ENCODE results near the gene CEP89.
"Not testable (repeated sequence)": the region's sequence is repeated elsewhere in the genome, so short reads cannot be mapped to it uniquely, and the experiment has no call there.

CEP89 gene

DNA sequence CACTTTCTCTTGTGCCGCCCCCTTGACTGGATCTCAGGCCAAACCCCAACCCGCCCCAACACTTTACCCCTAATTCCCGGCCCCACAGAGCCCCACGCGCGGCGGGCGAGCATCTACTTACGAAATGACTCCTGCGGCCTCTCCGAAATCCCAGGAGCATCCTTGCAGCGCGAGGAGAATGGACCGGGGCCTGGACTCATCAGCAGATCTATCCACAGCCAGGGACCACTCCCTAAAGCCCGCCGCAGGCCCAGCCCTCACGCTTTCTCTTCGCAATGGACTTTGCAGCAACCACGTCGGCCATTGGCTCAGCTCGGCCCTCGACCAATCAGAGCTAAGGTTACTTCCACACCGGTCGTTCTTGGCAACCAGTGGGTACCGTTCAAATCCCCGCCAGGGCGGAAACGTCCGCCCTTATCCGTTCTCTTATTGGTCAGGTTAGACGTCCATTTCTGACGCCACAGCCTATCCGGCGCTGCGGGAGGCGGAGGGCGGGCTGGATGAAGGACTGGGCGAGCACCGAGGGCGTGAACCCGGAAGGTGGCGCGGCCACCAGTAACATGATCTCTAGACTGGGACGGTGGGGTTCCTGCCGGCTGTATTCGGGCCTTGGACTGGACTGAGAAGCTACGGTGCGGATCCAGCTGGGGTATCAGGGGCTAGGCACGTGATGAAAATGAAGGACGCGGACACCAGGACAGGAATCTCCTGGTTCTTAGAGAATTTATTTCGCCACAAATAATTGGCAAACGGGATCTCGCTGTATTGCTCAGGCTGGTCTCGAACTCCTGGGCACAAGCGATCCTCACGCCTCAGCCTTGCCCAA, at the start of gene CEP89, which contains the start of gene FAAP24:
Gene CEP89 (minus strand): TSS at position 244 of the 826 bp plus-strand sequence. CDS start 84 bp downstream, at position 160.
Gene FAAP24 (plus strand): TSS at position 528 of the 826 bp plus-strand sequence. CDS start 955 bp downstream, outside the sequence.
- peak; percentile 100 for DNase-seq

DNA sequence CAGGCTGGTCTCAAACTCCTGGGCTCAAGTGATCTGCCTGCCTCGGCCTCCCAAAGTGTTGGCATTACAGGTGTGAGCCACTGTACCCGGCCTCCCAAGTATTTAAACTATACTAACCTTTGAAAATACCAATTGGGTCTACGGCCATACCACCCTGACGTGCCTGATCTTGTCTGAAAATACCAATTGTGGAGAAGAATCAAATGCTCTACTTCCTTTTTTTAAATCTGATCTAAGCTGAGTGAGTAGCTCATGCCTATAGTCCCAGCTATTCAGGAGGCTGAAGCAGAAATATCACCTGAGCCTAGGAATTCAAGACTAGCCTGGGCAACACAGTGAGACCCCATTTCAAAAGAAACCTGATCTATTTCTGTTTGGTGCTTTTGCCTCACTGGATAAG, 39.1 kb upstream of the CEP89 start:
- DNase-seq = not testable (repeated sequence)

DNA sequence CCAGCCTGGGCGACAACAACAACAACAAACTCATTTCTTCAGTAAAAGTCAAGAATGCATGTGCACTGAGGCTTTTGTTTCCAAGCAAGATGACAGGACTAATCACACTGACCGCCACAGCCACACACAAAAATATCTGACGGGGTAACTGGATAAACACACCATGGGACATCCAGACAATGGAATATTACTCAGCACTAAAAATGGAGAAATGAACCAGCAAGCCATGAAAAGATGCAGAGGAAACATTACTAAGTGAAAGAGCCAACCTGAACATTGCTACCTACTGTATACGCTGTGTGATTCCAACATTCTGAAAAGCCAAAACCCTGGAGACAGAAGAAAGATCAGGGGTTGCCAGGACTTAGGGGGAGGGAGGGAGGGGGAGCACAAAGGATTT, 37.0 kb upstream of the CEP89 start:
- no peak for DNase-seq

DNA sequence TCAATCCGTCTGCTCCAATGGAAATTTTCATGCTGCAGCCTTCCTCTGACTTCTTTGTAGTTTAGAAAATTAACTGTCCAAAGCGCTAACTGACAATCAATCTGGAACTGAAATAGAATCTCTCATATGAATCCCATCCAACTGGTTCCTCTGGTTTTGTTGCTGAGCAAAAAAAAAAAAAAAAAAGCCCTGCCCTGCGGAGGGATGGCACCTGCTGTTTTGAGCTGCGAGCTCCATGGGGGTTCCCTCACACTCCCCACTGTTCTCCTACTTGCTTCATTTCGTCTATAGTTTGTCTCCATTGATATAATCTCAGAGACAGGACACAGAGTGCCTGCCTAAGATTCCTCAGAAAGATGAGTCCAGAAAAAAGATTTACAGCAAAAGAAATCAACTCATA, 33.7 kb upstream of the CEP89 start:
- DNase-seq = no peak

DNA sequence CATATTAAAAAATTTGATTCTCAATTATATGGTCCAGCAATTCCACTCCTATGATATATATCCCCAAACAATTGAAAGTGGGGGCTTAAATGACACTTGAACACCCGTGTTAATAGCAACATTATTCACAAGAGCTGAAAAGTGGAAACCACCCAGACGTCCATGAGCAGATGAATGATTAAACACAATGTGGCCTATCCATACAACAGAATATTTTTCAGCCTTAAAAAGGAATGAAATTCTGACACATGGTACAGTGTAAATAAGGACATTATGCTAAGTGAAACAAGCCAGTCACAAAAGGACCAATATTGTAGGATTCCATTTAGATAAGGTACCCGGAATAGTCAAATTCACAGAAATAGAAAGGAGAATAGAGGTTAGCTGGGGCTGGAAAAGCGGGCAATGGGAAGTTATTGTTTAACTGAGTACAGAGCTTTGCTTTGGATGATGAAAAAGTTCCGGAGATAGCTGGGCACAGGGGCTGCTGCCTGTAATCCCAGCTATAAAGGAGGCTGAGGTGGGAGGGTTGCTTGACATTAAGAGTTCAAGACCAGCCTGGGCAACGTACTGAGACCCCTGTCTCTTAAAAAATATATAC, 31.8 kb upstream of the CEP89 start:
- DNase-seq = not testable (repeated sequence)

DNA sequence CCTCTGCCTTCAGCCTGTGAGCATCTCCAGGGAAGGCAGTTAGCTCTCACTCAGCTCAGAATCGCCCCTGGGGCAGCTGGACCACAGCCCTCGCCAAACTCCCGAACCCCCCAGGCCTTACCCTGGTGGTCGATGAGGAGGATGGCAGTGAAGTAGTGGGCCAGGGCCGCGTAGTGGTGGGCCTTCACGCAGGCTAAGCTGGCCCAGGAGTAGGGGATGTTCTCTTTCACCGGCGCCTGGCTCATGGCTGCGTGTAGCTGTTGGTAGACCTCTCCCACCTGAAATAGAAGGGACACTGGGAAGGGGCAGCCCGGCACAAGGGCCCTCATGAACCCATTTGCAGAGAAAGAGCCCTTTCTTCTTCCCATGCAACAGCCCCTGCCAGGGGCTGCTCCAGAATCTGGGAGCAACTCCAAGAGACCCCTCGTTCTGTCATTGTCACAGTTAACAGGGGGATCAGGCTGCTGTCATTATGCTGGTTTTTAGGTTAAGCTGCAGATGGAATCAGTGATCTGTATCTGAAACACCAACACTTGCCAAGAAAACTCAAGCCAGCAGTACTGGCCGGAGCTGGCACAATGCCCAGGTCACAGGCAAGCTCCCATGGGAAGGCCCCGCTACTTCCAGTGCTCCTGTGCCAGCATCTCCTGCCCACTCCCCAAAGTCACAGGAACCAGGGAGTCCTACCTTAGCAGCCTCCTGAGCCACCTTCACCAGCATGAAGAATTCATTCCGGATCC, 30.5 kb upstream of the CEP89 start:
- DNase-seq = not testable (repeated sequence)

DNA sequence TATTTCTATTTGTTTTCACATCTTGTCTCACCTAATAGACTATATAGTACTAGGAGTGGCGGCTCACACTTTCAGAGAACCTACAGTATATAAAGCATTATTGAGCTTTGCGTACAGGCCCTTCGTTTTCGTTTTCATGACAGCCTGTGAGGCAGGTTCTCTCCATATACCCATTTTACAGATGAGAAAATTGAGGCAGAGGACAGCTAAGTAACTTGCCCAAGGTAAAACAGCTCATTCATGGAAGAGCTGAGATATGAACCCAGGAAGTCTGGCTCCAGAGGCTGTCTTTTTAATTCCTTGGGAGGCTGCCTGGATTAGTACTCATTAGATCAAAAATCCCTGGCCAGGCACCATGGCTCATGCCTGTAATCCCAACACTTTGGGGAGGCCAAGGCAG, 29.2 kb upstream of the CEP89 start:
- no peak for DNase-seq

DNA sequence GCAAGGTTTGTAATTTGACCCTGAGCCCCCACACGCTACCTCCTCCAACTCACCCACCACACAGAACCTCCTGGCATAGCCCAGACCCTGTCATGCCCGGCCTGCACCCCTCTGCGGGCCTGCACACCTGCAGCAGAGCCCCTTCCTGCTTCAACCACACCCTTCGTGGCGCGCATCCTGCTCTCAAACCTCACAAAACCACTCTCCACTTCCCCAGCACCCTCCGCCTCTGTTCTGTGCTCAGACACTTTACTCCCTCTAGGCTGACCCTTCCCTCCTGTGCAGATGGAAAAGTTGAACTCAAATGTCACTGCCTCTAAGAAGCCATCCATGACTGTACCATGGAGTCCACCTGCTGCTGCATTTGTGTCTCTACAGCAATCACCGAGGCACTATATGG, 28.8 kb upstream of the CEP89 start:
- DNase-seq = peak; percentile 19

DNA sequence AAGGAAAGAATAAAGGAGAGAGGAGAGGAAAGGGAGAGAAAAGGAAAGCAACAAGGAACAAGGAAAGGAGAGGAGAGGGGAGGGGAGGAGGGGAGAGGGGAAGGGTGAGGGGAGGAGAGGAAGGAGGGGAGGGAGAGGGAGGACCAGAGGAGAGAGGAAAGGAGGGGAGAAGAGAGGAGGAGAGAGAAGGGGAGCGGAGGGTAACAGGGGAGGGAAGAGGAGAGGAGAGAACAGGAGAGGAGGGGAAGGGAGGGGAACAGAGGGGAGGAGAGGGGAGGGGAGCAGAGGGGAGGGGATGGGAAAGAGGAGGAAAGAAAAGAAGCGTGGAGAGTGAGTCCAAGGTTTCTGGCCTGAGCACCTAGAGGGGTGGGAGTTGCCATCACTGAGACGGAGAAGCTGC, 27.0 kb upstream of the CEP89 start:
- DNase-seq = no peak

DNA sequence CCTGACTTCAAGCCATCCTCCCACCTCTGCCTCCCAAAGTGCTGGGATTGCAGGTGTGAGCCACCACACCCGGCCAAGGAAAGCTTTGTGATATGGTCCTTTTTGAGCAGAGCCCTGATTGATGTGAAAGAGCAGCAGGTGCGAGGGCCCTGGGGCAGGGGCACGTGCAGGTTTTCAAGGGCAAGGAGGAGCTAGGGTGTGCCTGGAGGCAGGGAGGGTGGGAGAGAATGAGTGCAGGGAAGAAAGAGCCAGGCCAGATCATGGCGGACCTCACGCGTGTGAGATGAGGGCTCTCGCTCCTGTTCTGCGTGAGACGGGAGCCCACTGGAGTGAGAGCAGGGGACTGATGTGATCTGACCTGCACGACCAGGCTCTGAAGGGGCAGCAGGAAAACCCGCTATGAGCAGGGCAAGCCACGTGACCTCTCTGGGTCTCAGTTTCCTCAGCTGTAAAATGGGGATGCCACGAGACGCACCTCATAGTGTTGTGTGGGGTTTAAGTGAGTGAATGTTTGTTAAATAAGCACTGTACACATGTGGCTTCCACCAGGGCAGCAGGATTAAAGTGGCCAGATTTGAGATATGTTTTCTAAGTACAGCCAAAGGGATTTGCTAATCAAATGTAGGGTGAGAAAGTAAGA, 26.1 kb upstream of the CEP89 start:
- no peak for DNase-seq

DNA sequence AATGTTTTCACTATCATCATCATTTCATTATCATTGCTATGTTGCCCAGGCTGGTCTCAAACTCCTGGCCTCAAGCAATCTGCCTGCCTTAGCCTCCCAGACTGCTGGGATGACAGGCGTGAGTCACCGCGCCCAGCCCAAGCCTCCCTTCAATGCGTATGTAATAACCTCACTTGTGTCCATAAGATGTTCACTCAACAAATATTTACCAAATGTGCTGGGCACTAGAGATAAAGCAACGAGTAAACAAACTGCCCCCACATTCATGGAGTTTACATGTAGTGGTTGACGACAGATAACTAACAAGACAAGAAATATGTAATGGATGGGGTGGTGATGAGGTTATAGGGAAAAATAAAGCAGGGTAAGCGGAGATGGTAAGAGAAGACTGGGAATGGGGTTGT, 25.3 kb upstream of the CEP89 start:
- not testable (repeated sequence) for DNase-seq

DNA sequence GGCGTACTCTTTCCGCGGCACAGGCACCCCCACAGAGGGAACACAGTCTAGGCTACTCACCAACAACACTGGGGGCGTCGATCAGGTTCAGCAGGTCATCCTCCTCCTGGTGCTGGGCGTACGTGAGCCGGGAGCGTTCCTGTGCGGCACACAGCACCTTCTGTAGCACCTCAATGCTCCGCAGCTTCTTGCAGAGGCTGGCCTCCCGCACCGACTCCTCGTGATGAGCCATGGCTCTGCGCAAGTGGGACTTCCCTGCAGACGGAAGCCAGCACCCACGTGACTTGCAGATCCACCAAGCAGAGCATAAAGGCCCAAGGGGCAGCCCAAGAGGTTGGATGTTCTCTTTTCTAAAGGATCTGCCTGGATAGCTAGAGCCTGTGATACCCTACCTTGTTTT, 24.2 kb upstream of the CEP89 start:
- DNase-seq = not testable (repeated sequence)

DNA sequence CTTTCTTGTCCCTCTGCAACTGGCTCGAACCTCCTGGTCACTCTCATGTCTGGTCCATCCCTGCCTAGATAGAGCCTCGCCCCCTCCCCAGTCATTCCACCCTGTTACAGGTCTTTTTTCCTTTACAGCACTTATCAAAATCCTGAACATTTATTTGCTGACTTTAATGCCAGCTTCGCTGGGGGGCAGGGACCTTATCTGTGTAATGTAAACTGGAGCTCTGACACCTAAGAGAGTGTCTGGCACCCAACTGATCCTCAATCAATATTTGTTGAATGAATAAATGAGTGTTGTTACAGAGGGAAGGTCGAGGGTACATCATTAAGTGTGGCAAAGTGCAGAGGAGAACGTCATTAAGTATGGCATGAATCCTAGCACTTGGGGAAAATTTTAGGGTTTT, 17.0 kb upstream of the CEP89 start:
- no peak for DNase-seq

DNA sequence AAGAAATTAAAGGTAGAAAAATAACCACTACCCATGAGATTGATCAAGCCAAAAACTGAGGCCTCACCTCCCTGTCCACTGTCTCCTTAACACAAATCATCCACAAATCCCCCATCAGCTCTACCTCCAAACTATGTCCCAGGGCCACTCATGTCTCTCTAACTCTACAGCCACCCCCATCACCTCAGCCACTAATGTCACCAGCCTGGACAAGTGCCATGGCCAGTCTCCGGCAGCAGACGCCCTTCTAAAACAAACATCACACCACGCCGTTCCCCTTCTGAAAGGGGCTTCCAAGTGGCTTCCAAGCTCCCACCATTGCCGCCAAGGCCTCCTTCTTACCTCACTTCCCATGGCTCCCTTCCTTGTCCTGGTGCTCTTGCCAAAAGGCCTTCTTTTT, 16.5 kb upstream of the CEP89 start:
- not testable (repeated sequence) for DNase-seq

DNA sequence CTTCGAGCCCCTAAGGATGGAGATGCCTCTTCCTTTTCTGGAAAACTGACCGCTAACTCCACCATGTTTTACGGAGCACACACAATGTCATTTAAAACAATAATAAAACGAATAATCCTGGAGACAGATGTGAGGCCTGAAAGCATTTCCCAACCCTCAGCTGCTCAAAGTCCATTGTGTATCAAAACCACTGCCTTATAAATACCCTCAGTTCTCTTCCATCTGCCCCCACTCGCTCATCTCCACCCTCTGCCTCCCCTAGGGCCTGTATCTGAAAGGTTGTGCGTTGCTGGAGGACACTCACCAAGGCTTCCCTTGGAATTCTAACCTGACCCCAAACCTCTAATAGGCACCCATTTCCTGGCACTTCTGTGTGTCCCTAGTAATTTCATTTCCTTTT, 10.7 kb upstream of the CEP89 start:
- DNase-seq = not testable (repeated sequence)

DNA sequence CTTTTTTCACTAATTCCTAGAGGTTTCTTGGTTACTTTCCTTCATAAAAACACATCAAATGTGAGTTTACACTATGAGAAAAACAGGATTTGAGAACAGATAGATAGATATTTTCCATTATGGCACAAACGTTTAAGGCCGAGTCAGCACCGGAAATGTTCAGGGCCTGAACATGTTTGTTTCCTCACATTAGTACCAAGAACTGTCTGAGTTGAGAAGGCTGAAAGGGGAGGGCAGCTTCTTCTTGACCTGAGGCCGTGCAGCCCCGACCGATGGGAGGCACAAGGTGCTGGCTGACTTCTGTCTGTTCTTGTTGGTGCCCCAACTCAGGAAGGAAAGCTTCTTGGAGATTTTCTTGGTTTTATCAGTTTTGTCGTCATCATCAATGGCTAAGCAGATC, 8.0 kb upstream of the CEP89 start:
- not testable (repeated sequence) for DNase-seq

DNA sequence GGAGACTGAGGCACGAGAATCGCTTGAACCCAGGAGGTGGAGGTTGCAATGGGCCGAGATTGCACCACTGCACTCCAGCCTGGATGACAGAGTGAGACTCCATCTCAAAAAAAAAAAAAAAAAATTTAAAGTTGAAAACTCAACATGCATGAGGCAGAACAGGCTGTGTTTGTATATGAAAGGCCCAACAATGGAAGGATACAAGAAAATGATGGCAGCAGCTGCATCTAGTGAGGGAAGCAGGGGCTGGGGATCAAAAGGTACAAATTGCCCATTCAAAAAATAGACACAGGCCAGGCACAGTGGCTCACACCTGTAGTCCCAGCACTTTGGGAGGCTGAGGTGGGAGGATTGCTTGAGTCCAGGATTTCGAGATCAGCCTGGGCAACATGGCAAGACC, 6.1 kb upstream of the CEP89 start:
- DNase-seq = not testable (repeated sequence)

DNA sequence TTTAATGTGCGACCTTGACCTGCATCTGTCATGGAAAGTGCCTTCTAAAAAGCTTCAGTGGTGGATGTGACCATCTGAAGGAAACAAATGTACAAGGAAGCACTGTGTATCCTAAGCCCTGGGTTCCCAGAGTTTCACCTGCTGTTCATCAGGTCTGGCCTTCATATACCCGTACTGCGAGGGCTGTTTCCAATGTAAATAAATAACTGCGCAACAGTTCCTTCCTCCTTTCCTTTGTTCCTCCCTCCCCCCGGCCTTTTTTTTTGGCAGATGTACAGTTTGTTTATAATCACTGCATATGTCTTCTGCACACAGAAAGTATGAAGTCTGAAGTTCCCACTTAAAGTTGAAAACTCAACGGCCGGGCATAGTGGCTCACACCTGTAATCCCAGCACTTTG, 5.5 kb upstream of the CEP89 start:
- DNase-seq = no peak

DNA sequence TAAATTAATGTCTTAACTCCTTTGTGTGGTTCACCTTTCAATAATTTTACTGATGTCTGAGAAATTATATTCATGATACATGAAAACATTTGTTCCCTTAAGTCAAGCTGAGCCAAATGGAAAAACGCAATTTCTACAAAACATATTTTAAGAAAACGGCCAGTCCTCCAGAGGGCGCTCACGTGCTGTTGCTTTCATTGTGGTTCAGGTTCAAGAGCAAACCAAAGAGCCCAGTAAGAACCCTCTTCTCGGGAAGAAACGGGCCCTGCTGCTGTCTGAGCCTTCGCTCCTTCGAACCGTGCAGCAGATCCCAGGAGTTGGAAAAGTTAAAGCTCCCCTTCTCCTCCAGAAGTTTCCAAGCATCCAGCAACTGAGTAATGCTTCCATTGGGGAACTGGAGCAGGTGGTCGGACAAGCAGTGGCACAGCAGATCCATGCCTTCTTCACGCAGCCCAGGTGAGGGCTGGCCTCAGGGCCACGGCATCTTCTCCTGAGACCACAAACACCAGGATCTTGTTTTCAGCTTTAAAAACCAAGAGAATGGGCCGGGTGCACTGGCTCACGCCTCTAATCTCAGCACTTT, 4.6 kb upstream of the CEP89 start:
- DNase-seq = peak; percentile 67

DNA sequence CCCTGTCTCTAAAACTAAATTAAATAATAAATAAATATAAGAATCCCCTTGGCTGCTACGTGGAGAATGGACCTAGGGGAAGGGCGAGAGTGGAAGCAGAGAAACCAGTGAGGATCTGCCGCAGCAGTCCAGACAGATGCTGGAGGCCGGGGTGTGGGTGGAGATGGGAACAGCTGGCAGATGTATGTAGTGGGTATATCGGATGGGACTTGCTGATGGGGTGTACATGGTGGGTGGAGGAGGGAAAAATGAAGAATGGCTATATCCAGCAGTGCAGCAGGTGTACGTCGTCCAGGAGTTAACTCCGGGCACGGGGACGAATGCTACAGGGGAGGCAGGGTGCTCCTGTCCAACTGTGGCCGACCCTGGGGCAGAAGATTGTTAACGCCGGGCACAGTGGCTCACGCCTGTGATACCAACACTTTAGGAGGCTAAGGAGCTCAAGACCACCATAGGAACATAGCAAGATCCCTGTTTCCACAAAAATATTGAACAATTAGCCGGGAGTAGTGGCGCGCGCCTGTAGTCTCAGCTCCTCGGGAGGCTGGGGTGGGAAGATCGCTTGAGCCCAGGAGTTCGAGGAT, 654 bp downstream of the CEP89 start:
- DNase-seq = no peak

DNA sequence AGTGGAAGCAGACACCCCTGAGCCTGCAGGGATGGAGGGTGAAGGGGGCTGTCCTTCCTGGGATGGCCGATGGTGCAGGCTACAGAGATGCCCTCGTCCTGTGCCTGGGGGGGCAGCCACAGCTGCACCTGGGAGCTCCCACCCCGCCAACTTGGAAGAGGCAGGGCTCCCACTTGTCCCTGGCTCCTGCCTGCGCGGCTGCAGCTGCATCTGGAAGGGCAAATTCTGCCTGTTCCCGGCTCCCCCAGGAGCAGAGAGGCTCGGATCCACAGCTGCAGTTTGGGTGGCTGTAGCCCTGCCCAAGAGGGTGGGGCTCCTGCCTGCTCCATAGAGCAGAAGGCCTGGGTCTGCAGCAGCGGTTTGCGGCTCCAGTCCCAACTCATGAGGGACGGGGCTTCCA, 2.2 kb downstream of the CEP89 start:
- DNase-seq = no peak

DNA sequence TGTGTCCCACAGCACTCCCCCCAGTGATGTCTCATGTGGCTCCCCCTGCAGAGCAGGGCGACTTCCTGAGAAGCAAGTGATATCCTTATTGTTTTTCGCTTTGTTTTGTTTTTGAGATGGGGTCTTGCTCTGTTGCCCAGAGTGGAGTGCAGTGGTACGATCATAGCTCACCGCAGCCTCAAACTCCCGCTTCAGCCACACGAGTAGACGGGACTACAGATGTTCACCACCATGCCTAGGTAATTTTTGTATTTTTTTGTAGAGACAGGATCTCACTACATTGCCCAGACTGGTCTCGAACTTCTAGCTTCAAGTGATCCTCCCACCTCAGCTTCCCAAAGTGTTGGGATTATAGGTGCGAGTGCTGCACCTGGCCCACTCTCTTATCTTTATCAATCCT, 5.0 kb downstream of the CEP89 start:
- DNase-seq = no peak
